DND-41 (cell line): ENCODE measurements around the gene FAM13A.
"Not testable (repeated sequence)": the region's sequence is repeated elsewhere in the genome, so short reads cannot be mapped to it uniquely, and the experiment has no call there.

Source experiments
- ATAC-seq: fragments of 200-7000 bp; cut with Tn5 transposase; 3 replicates; pipeline ENCODE4 v1.9.1; 2021; ENCODE audit warnings: low read depth; ENCODE audit not compliant: insufficient read depth
- DNase-seq: peaks from one replicate; pipeline ENCODE4 v3.0.0-alpha.2; 2020
- H2AFZ ChIP-seq: 2 replicates; pipeline ENCODE4 v1.6.0; 2012; ENCODE audit warnings: low read depth, low read length
- H3K27ac ChIP-seq: 2 replicates; pipeline ENCODE4 v1.5.1; 2012; ENCODE audit warnings: low read length, inconsistent platforms
- H3K27me3 ChIP-seq: fragments of 200-600 bp; sonication (generic); 2 replicates; pipeline ENCODE4 v1.6.0; 2012; ENCODE audit warnings: low read length, mild to moderate bottlenecking, inconsistent platforms; ENCODE audit not compliant: insufficient read depth, poor library complexity
- H3K36me3 ChIP-seq: 2 replicates; pipeline ENCODE4 v1.5.1; 2012; ENCODE audit warnings: low read length, inconsistent platforms; ENCODE audit not compliant: insufficient read depth
- H3K4me1 ChIP-seq: 2 replicates; pipeline ENCODE4 v1.5.1; 2012; ENCODE audit warnings: mild to moderate bottlenecking, low read length; ENCODE audit not compliant: insufficient read depth
- H3K4me2 ChIP-seq: 2 replicates; pipeline ENCODE4 v1.6.0; 2012; ENCODE audit warnings: mild to moderate bottlenecking, moderate library complexity, low read length, inconsistent platforms; ENCODE audit not compliant: insufficient read depth
- H3K4me3 ChIP-seq, 2 experiments: fragments of 200-600 bp in 1 of 2; shearing (Covaris generic) in 1 of 2; 2 replicates each; pipeline ENCODE4 v1.5.1; 2012 to 2016; ENCODE audit warnings: inconsistent platforms in 2 of 2, low read length in 2 of 2, mild to moderate bottlenecking in 2 of 2, low read depth in 1 of 2, moderate library complexity in 1 of 2
- H3K79me2 ChIP-seq: 2 replicates; pipeline ENCODE4 v1.6.0; 2012; ENCODE audit warnings: low read length, inconsistent platforms; ENCODE audit not compliant: insufficient read depth
- H3K9ac ChIP-seq: 2 replicates; pipeline ENCODE4 v1.6.0; 2012; ENCODE audit warnings: low read depth, mild to moderate bottlenecking, inconsistent platforms, low read length, moderate library complexity
- H3K9me3 ChIP-seq: 2 replicates; pipeline ENCODE4 v1.5.1; 2012; ENCODE audit warnings: low read length, moderate library complexity, mild to moderate bottlenecking, inconsistent platforms; ENCODE audit not compliant: insufficient read depth, severe bottlenecking
- H4K20me1 ChIP-seq: 2 replicates; pipeline ENCODE4 v1.6.0; 2012; ENCODE audit warnings: low read length; ENCODE audit not compliant: insufficient read depth
- CTCF ChIP-seq: IDR thresholded peaks from 2 replicates; pipeline ENCODE4 v1.5.1; 2012; ENCODE audit warnings: borderline replicate concordance, low read length, moderate library complexity, mild to moderate bottlenecking; ENCODE audit not compliant: poor library complexity, severe bottlenecking; ENCODE audit errors: extremely low read depth
- EZH2 ChIP-seq: IDR thresholded peaks from 3 replicates; pipeline ENCODE4 v1.6.1; 2012; ENCODE audit warnings: borderline replicate concordance, low read depth, mild to moderate bottlenecking, moderate library complexity, low read length, inconsistent platforms; ENCODE audit not compliant: severe bottlenecking

FAM13A gene

GRCh38 chr4:89008166-89008565 lies 48.8 kb downstream of the FAM13A start:
- no peak for DNase-seq
- TF ChIP-seq EZH2 (no peak), CTCF (no peak)
- no peak overlapping the region for H3K9ac ChIP-seq
- no peak overlapping the region for H3K4me2 ChIP-seq
- H3K36me3 ChIP-seq: no peaks in the 10 kb centered on the region
- no peaks in the 10 kb centered on the region for H4K20me1 ChIP-seq
- no peak for ATAC-seq
- H3K4me1 ChIP-seq: no peaks in the 10 kb centered on the region
- H3K27me3 ChIP-seq: no peaks in the 10 kb centered on the region
- no peak overlapping the region for H3K4me3 ChIP-seq
- H3K9me3 ChIP-seq: no peaks in the 10 kb centered on the region
- H3K79me2 ChIP-seq: no peaks in the 10 kb centered on the region
- H2AFZ ChIP-seq: no peak overlapping the region
- H3K27ac ChIP-seq: no peak overlapping the region

GRCh38 chr4:89007338-89007939 lies 49.5 kb downstream of the FAM13A start:
- no peaks in the 10 kb centered on the region for H3K27me3 ChIP-seq
- ATAC-seq: no peak
- TF ChIP-seq EZH2: no peak
- no peak for TF ChIP-seq CTCF

GRCh38 chr4:89006307-89006706 lies 50.7 kb downstream of the FAM13A start:
- no peak for TF ChIP-seq EZH2
- no peak for TF ChIP-seq CTCF
- DNase-seq (no peak), ATAC-seq (no peak)
- H3K9me3 ChIP-seq: no peaks in the 10 kb centered on the region
- no peaks in the 10 kb centered on the region for H3K27me3 ChIP-seq
- H3K4me1 ChIP-seq: no peaks in the 10 kb centered on the region
- H3K9ac ChIP-seq: no peak overlapping the region
- H3K36me3 ChIP-seq: no peaks in the 10 kb centered on the region
- H3K27ac ChIP-seq: no peak overlapping the region
- H4K20me1 ChIP-seq: no peaks in the 10 kb centered on the region
- H3K79me2 ChIP-seq: no peaks in the 10 kb centered on the region
- H3K4me3 ChIP-seq: no peak overlapping the region
- H3K4me2 ChIP-seq: no peak overlapping the region
- no peak overlapping the region for H2AFZ ChIP-seq

More at GRCh38 chr4:89007338-89007939, 49.5 kb downstream of the FAM13A start:
- Histone ChIP-seq H3K27ac (no peak overlapping the region), H3K4me1 (no peaks in the 10 kb centered on the region), H3K4me3 (no peak overlapping the region), H3K9me3 (no peaks in the 10 kb centered on the region), H2AFZ (no peak overlapping the region), H3K79me2 (no peaks in the 10 kb centered on the region), H3K4me2 (no peak overlapping the region), H4K20me1 (no peaks in the 10 kb centered on the region), H3K9ac (no peak overlapping the region), H3K36me3 (no peaks in the 10 kb centered on the region)
- no peak for DNase-seq

GRCh38 chr4:89005066-89005465 lies 51.9 kb downstream of the FAM13A start:
- H3K4me1 ChIP-seq, H3K4me3 ChIP-seq, H3K79me2 ChIP-seq, H4K20me1 ChIP-seq, H3K27me3 ChIP-seq, H3K9ac ChIP-seq, H3K27ac ChIP-seq, H2AFZ ChIP-seq, H3K9me3 ChIP-seq, H3K36me3 ChIP-seq, H3K4me2 ChIP-seq, ATAC-seq, DNase-seq: not testable (repeated sequence)
